HG03280 (cell line): Measurements from ENCODE around the gene FUBP3.

Experiments
- ATAC-seq: cut with Tn5 transposase; IDR thresholded peaks from one replicate; pipeline ENCODE4 v1.9.1; 2021; ENCODE audit warnings: mild to moderate bottlenecking, moderate library complexity; ENCODE audit not compliant: unreplicated experiment

The FUBP3 gene

GRCh38 chr9:130661451-130662098 lies 82.2 kb downstream of the FUBP3 start:
- ATAC-seq, result no peak

GRCh38 chr9:130662099-130662969 lies 83.0 kb downstream of the FUBP3 start:
- no peak for ATAC-seq

- ATAC-seq, result no peak
These were observed 83.5 kb downstream of the FUBP3 start for GRCh38 chr9:130662970-130663257.

DNA sequence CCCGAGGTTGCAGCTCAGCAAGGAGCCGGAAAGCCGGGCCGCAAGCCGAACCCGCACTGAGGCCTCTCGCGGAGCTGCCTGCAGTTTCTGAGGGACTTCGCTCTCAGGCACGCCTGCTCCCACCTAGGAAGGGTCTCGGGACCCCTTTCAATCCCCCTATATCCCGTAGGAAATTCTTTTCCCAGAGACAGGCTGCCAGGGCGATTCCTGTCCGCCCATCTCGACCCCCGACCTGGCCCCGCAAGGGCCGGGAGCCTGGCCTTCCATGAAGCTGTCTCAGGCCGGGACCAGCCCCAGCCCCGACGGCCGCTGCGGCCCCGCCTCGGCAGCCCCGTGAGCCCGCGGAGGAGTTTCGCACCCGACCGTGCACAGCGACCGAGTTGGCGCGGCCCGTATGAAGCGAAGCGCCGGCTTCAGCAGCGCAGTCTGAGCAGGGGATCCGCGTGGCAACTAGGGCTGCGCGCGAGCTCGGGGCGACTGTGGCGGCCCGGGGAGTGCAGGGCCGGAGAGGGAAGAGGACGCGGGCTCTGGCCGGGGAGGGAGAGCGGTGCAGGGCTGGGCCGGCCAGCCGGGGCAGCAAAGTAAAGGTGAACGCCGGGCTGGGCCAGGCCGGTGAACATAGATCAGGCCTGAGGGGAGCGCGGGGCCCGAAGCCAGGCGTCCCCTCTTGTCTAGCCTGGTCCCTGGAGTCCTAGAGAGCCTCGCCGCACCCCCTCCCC lies 84.0 kb downstream of the FUBP3 start:
- no peak for ATAC-seq

- no peak for ATAC-seq
These were observed 84.5 kb downstream of the FUBP3 start for GRCh38 chr9:130663977-130664250.

GRCh38 chr9:130664251-130665028 lies 85.1 kb downstream of the FUBP3 start, which contains the start of gene PRDM12:
Gene PRDM12, plus strand, starts transcription at chr9:130664594. Its CDS starts 60 bp downstream, at chr9:130664654.
- ATAC-seq, result no peak

DNA sequence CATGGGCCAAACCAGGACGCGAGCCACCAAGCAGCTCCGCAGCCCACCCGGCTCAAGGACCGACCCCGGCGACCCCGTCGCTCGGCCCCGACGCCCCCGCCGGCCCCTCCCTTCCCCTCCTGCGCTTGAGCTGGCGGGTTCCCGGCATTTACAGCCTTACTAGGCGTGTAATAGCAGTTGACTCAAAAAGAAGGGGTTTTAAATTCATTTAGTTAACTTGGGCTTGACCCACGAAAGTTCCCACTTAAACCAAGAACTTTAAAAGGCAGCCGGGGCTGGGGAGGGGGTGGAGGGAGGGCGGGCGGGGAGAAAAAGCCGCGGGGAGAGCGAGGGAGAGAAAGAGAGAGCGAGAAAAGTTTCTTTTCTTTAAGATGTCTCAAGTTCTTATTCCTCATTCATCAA lies 85.7 kb downstream of the FUBP3 start:
- ATAC-seq, result no peak

DNA sequence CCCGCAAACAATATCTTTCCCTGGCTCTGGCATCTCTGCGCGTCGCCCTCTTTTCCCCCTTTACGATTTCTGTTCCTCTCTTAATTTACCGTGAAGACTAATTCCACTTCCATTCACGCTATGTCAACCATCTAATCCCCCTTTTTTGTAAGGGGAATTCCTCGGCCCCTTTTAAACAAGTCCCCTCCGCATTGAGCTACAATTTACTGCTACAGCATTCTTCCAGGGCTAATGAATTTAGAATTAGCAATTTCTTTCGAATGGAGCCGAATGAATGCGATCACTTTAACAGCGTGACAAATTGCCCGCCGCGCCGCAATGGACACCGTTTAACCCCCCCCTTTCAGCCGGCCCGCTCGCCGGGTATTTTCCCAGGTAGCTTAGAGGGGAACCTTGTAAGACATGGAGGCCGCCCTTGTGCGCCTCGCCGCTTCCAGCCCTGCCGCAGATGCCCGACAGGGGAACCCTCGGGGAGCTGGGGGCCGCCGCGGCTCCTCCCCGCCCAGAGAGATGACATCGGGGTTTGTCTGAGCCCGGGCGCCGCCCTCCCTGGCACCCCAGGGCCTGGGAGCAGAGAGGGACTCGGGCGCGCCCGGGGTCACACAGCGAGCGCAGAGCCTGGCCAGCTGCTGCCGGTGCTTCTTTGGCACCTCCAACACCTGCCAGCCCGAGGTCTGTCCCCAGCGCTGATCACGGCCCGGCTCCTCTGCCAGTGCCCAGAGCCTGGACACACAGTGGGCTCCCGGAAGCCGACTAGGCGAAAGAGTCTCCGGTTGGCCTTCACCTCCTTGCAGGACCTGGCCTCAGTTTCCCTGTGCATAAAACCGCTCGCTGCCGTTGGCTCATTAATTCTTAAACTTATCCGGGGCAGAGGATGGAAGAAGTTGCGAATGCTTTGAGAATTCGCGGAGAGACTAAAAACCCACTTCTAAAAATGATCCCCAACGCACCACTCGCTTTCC lies 86.3 kb downstream of the FUBP3 start:
- ATAC-seq, result no peak

DNA sequence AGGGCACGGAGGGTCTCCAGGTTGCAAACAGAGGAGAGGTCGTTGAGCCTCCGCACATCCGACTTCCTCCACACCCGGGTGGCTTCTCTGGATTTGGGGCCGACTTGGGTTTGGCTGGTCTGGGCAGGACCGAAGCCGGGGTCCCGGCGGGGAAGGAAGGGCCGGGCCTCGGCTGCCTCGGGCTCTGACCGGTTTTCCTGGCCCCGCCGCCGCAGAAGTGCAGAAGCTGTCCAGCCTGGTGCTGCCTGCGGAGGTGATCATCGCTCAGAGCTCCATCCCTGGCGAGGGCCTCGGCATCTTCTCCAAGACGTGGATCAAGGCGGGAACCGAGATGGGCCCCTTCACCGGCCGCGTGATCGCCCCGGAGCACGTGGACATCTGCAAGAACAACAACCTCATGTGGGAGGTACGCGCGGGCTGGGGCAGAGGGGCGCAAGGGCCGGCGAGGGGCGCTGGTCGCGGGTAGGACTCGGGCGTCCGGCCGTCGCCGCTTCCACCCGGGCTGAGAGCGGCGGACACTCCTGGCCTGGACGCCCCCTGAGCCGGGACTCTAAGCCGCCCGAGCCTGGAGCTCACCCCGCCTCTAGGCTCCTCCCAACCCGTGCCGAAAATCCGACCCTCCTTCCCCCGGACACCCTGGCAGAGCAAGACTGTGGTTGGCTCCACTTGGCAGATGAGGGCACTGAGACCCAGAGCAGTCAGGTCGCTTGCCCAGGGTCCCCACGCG lies 87.2 kb downstream of the FUBP3 start:
- no peak for ATAC-seq

- no peak for ATAC-seq
These were observed 87.7 kb downstream of the FUBP3 start for GRCh38 chr9:130667120-130667435.

- ATAC-seq, result no peak
These were observed 88.8 kb downstream of the FUBP3 start for GRCh38 chr9:130668196-130668595.

GRCh38 chr9:130668659-130669058 lies 89.3 kb downstream of the FUBP3 start:
- ATAC-seq, result no peak

- ATAC-seq, result no peak
These were observed 90.6 kb downstream of the FUBP3 start for GRCh38 chr9:130669965-130670364.

GRCh38 chr9:130670644-130671043 lies 91.3 kb downstream of the FUBP3 start:
- no peak for ATAC-seq

DNA sequence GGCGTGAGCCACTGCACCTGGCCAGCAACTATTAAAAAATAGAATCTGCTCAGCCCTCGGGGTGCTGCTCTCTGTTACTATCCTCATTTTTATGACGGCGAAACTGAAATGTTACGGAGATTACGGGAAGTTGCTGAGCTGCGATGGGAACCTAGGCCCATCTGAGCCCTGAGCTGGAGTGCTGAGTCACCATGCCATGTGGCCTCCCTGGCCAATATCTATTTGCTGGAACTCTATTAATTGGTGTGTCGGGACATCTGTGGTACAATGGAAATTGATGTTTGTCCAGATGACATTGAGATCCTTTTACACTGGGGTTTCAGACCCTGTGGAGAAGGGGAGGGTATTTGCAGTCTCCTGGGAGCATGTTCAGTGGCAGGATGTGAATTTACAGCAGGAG lies 93.1 kb downstream of the FUBP3 start:
- ATAC-seq, result no peak

DNA sequence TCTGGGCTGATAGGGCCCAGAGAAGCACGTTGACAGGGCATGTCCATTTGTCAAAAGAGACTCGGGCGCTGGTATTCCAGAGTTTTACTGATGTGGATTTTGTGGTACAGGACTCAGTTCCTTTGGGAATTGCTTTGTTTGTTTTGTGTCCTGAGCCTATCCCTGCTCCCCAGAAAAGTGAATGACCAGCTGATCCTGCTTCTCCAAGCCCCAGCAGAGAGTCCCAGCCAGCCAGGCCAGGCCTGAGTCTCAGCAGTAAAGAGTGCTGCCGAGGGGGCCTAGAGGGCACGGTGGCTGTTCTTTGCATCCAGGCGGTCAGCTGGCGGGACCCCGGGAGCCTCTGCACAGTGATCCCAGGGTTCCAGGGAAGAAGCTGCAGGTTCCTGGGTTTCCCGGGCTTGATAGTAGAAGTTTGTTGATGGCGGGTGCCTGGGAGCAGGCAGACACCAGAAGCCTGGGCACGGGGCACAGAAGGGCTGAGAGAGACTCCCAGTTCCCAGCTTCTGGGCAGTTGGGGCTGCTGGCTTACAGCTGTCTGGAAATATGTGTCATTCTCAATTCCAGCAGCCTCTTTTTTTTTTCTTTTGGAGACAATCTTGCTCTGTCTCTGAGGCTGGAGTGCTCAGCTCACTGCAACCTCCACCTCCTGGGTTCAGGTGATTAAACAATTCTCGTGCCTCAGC lies 93.7 kb downstream of the FUBP3 start:
- ATAC-seq, result no peak

- ATAC-seq, result no peak
These were observed 96.0 kb downstream of the FUBP3 start for GRCh38 chr9:130675396-130675795.

- ATAC-seq, result no peak
These were observed 97.9 kb downstream of the FUBP3 start for GRCh38 chr9:130677252-130677651.
